Renal cortical epithelial cell (primary cell): ENCODE results near the gene CPA4. TPM values are rescaled to one million over a fixed set of nuclear protein-coding genes. Genes with fewer than 3 reads are reported as not detected.
"Not testable (repeated sequence)": the region's sequence is repeated elsewhere in the genome, so short reads cannot be mapped to it uniquely, and the experiment has no call there.

Experiments
- DNase-seq: peaks from one replicate; pipeline ENCODE4 v3.0.0-alpha.2; 2011; ENCODE audit warnings: low read depth
- total RNA-seq: library from RNA; depleted of rRNA; stranded (reverse); fragments of >200 nt; gene quantifications from 2 replicates; pipeline ENCODE4 v1.2.3, GENCODE V29; 2014

The CPA4 gene
- total RNA-seq, 1 donor from 2014 or later, result 22.7 TPM

DNA sequence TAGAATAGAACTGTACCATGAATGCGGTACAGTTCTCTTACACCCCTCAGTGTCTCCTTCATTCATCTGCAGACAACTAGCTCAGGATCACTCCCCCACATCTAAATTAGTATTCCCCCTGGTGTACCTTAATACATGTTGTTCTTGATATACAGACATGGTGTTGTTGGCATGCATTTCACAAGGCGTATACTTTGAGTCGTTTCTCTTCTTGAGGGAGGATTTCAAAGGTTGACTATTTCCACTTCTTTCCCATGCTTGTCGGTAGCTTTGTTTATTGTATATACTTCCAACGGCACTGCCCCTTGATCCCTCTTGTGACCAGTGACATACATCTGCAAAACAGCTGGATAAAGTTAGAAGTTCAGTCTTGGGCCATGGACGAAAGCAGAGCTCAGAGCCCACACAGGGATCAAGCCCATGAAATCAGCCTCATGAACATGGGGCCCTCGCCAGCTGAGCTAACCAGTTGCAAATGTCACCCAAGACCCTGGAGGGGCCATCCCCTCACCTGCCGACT lies 8.6 kb downstream of the CPA4 start:
- no peak for DNase-seq

DNA sequence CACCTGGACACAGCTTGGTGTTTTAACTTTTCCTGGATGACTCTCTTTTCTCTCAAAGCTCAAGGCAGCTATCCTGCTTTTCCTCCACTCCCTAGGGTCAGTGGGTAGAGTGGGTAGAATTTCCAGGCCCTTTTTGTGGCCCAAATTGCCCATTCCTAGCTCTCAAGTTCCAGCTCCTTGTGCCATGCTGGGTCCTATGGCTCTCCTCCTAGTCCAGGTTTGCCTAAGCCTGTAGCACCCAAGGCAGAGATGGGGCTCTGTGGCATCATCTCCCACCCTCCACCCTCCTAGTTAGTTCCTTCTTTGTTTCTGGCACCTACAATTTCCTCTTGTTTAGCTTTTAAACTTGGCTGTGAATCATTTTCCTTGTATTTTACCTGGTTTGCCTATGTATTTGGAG lies 9.7 kb downstream of the CPA4 start:
- DNase-seq, result no peak

DNA sequence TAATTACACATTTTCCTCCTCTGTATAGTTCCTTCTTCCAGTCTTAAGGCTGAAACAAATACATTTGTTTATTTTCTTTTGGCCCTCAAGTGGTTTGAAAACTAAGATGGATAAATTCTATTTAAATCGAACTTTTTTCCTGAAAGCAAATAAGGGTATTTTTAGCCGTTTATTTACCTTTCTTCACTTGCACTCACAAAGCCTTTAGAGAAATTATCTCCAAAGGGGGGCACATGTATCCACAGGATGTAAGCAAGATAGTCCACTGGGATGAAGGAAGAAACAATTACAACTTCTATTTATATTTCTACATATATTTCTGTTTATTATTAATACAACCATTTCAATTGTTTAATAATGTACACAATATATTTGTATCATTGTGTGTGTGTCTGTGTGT lies 10.2 kb downstream of the CPA4 start:
- DNase-seq, result no peak

DNA sequence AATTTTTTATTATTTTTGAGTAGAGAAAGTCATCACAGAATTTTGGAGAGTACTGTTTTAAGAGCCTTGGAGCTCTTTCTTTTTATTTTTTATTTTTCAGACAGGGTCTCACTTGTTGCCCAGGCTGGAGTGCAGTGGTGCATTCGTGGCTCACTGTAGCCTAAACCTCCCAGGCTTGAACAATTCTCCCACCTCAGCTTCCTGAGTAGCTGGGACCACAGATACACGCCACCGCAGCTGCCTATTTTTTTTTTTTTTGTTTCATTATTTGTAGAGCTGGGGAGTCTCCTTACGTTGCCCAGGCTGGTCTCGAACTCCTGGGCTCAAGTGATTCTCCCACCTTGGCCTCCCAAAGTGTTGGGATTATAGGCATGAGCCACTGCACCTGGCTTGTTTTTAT lies 10.6 kb downstream of the CPA4 start:
- DNase-seq, result no peak

DNA sequence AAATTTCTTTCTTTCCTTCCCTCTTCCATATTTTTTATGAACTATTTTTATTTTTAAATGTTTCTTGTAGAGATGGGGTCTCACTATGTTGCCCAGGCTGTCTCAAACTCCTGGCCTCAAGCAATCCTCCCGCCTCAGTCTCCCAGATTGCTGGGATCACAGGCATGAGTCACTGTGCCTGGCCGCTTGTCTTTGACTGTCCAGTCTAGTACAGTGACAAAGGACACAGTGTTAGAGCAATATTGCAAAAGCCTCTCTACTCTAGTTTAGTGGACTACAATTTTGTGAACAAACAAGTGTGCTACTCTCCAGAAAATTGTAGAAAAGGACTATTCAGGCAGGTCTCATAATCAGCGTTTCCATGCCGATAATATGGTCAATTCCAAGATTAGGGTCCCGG lies 11.0 kb downstream of the CPA4 start:
- no peak for DNase-seq

DNA sequence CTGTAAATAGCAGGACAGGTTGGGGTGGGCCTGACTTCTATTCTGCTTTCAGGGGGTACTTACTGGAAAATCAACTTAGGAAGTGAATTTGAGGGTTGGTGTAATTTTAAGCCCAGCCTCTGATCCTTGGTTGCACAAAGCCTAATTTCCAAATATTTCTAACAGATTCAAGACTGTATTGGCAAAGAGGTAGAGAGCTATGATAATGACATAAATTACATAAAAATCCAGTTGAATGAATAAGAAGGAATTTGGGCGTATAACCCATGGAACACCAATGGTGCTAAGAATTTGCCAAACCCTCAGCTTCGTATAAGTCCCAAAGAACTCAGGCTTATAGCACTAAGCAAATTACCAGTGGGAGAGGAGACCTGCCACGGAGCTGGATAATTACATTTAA lies 11.9 kb downstream of the CPA4 start:
- DNase-seq, result no peak

DNA sequence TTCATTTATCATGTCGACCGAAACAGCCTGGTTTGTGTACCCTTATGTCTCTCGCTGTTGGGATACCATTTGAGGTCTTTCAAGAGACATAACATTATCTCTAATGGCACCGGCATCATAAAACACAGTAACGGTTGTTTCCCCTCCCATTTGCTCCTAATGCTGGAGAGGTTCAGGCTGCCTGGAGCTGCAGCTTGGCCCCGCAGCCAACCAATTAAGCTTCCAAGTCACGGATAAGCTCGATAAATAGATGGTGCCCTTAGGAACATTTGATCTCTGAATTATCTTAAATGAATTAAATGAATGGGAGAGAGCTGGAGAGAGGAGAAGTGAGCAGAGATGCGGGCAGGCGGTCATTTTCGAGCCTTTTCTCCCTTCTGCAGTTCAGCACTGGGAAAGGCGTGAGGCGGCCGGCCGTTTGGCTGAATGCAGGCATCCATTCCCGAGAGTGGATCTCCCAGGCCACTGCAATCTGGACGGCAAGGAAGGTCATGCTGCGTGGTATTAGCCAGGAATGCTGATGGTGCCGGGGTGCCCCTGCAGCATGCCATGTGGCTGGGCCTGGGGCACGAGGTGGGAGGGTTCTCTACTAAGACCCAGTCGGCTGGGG lies 12.6 kb downstream of the CPA4 start:
- DNase-seq, result no peak

DNA sequence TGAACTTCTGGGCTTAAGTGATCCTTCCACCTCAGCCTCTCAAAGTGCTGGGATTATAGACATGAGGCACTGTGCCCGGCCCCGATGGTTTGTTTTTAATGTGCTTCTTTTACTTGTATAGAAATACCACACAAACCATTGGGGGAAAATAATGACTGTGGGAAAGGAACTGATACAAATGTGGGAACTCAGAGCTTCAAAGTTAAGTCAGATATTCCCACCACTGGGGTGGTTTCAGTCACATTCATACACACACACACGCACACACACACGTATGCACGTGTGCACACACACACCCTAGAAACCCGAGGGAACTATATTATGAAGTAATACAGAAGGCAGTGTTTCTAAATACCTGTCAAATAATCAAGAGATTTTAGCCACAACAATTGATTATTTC lies 17.0 kb downstream of the CPA4 start:
- DNase-seq, result no peak

DNA sequence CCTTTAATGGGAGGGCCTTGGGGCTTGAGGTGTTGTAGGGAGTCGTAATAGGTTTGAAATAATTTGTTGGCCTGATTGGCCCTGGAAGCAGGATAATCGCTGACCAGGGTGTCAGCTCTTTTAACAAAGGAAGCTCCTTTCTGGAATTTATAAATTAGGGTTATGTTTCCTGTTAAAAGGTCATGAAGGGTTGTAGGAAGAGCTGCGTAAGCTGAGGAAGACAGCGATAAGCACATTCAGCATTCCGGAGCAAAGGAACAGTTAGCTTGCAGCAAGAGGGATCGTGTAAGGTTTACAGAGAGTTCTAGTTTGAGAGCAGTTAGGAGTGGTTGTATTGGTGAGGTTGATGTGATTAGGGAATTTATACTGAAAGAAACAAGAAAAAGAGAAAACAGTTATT lies 21.3 kb downstream of the CPA4 start:
- no peak for DNase-seq

DNA sequence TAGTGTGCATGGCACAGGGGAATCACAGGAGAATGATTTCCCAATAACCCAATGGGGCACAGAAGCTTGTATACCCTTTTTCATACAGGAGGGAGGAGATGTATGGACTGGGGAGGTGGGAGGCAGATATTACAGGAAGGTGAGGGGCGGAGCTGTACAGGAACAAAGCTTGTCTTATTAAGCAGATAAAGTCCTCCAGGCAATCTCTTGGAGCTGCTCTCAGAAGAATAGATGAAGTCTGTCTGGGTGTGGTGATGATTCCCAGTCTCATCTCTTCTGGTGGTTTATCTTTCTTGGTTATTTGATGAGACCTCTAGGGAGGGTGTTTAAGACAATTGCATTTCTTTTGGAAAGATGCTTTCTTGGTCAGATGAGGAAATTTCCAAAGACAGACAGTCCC lies 26.6 kb downstream of the CPA4 start:
- DNase-seq, result no peak

DNA sequence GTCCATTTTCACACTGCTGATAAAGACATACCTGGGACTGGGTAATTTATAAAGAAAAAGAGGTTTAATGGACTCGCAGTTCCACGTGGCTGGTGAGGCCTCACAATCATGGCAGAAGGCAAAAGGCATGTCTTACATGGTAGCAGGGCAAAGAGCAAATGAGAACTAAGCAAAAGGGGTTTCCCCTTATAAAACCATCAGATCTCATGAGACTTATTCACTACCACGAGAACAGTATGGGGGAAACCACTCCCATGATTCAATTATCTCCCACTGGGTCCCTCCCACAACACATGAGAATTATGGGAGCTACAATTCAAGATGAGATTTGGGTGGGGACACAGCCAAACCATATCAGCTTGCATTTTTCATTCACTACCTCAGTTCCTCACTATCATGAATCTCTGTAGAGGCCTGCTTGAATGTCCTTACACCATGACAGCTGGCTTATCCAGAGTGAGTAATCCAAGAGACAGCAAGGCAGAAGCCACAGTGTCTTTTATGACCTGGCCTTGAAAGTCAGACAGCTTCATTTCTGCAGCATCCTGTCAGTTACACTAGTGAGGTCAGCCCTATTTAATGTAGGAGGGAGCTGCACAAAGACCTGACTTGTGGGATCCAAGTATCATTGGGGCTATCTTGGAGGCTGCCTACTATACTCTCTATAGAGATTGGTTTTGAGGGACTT lies 28.7 kb downstream of the CPA4 start:
- not testable (repeated sequence) for DNase-seq

DNA sequence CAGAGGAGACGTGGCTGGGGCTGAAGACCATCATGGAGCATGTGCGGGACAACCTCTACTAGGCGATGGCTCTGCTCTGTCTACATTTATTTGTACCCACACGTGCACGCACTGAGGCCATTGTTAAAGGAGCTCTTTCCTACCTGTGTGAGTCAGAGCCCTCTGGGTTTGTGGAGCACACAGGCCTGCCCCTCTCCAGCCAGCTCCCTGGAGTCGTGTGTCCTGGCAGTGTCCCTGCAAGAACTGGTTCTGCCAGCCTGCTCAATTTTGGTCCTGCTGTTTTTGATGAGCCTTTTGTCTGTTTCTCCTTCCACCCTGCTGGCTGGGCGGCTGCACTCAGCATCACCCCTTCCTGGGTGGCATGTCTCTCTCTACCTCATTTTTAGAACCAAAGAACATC lies 29.7 kb downstream of the CPA4 start:
- no peak for DNase-seq

DNA sequence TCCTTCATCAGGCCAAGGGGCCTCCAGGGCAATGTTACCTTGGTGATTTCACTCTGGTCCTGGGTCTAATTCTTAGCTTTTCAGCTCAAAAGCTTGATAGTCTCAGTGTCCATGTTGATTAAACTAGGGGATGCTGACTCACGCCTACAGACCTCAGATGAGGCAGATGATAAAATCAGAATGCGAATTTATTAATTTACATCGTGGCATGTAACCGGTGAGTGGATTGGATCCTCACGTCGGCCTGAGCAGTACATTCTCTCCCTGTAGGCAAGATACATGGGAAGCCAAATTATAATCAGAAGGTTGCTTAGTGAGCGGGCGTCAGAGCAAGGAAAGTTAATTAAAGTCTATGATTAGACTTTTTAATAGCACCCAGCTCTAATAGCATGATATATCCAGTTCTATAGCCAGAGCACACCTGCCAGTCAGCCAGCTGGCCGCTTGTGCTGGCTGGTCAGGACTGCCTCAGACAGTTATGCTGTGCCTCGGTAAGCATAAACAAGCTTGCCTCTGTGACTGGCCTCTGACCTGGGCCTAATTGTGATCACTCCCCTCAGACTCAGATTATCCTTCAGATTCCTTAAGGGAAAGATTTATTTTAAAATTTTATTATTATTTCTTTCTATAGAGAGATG lies 31.5 kb downstream of the CPA4 start:
- DNase-seq, result no peak

DNA sequence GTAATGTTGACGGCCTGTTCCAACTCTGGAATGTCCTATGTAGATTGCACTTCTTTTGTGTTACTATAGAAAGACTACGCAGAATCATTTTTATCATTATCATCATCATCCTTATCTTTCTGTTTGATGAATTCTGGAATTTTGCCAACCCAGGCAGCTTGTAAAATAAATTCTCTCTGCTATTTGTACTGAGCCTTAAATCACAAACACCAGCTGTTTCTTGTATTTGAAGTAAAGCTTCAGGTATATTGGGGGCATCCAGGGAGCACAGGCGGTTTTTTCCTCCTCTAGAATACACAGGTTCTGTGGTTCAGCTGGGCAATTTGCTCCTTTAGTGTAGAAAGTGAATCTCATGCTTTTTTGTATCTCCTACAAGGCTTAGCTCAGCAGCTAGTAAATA lies 36.7 kb downstream of the CPA4 start:
- DNase-seq, result no peak

DNA sequence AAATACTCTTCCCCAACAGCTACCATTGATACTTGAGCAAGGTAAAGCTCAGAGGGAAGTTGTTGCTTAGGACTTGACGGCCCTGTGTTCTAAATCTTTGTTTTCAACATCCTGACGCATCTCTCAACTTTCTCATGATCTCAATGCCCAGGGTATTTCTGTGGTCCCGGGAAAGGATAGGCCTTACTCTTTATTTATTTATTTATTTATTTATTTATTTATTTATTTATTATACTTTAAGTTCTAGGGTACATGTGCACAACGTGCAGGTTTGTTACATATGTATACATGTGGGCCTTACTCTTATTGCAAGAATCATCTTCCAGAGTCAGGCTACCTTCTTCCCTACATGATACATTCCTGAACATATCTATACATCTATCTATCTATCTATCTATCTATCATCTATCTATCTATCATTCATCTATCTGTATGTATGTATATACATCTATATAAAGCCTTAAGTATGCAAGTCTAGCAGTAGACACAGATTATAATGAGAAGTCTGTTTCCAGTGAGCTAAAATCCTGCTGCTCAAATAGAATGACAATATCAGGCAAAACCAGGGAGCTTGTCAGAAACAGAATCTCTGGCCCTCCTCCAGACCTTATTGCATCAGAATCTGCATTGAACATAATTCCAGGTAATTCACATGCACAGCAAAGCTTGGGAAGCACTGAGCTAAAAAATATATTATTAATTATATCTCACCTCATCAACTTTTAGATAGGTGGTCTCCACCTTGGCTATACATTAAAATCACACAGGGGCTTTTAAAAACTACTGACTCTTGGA lies 39.5 kb downstream of the CPA4 start:
- no peak for DNase-seq

DNA sequence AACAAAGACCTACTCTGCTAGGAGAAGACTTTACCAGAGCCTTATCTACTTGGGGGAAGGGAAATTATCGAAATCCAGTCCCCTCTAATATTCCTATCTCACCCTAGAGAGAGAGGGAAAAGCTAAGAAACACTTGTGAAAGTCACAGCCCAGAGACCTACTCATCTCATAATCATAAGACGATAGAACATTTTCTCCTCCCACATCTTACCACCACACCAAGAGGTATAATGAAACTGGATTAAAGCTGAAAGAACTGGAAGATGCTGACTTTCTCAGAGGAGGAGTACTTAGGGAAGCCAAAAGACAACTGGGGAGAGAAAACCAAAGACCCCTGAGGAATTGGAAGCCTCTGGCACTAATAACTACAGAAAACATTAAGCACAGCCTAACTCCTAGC lies 40.9 kb downstream of the CPA4 start:
- no peak for DNase-seq

DNA sequence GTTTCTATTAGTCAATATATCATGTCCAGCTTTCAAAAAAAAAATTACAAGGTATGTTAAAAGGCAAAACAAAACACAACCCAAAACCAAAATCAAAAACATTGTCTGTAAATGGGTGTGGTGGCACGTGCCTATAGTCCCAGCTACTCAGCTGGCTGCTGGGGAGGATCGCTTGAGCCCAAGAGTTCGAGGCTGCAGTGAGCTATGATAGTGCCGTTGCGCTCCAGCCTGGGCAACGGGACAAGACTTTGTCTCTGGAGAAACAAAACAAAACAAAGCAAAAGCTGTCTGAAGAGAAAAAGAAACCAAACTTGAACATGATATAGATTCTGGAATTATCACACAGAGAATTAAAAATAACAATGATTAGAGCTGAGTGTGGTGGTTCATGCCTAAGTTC lies 41.3 kb downstream of the CPA4 start:
- no peak for DNase-seq

DNA sequence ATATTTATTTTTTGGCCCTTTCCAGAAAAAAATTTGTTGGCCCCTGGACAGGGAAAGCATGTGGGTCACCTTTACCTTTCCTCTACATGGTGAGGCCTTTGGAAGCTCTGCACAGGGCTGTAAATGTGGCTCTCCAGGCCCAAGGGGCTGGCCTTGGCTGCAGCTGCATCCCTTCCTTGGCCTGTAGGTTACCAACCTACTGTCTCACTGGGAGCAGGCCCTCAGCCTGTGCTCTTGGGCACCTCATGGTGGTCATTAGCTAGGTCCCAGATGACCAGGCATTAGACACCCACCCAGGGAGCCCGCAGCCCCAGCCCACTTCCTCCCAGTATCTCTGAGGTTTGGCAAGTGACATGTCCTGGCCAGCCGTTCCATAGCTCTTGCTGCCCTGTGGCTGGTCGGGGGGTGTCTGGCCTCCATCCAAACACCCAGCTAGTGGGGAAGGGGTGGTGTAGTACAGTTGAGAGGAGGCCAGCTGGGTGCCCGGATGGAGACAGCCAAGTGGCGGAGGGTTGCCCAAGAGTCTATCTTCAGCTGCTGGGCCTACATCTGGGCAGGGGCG lies 44.5 kb downstream of the CPA4 start:
- DNase-seq, result no peak

DNA sequence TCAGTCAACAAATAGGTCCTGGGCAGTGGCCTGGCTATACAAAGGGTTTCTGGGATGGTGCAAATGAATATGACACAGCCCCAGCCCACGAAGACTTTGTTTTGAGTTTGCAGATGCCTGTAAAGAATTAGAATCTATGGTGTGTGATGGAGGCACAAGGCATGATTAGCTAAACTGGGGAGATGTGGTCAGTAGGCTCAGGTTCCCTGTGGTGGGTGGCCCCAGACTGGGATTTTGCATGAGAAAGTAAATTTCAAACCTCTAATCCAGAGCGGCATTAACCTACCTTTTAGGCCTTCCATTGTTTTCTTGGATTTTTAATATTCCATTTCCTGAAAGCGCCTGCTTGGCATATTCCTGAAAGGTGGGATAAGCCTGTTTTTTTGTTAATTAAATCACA lies 45.3 kb downstream of the CPA4 start:
- no peak for DNase-seq

DNA sequence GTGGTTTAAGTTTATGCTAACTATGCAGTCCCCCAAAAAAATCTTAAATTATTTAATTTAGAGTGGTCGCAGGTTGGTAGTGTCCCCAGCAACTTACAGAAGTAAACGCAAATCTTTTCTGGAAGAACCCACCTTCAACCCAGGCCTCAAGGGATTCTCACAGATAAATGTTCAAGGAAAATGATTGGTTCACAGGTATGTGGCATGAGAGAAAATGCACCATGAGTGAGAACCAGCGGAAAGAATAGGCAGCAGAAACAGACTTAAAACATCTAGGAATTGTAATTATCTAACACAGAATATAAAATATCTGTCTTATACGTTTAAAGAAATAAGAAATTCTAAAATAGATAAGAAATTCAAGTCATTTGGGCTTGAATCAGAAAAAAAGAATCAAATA lies 48.9 kb downstream of the CPA4 start:
- no peak for DNase-seq

DNA sequence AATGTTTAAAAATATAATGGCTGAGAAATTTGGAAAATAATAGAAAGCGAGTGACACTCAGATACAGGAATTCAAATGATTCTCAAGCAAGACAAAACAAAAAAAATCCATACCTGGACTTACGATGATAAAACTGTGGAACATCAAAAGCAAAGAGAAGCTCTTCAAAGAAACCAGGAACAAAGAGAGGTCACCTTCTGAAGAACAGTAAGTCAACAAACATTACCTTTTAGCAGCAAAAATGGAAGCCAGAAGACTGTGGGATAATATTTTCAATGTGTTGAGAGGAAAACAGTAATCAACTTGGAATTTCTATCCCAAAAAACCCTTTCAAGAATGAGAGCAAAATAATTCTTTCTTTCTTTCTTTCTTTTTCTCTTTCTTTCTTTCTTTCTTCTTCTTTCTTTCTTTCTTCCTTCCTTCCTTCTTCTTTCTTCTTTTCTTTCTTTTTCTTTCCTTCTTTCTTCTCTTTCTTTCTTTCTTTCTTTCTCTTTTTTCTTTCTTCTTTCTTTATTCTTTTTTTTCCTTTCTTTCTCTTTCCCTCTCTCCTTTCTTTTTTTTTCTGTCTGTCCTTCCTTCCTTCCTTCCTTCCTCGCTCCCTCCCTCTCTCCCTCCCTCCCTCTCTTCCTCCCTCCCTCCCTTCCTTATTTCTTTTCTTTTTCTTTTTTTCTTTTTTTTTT lies 49.9 kb downstream of the CPA4 start:
- DNase-seq, result no peak
